B cell (primary cell): Measurements from ENCODE around the gene DCDC1. TPM values are rescaled to one million over a fixed set of nuclear protein-coding genes. Genes with fewer than 3 reads are reported as not detected.

Source experiments
- ATAC-seq: fragments of 200-7000 bp; cut with Tn5 transposase; one replicate; pipeline ENCODE4 v1.10.0; 2021; ENCODE audit warnings: low read depth, mild to moderate bottlenecking, moderate number of reproducible peaks, moderate library complexity
- CTCF ChIA-PET: fragments of 350-600 bp; sonication (Branson Sonifier 250); formaldehyde crosslinking; loops from one replicate; lab custom pipeline; 2021; ENCODE audit warnings: antibody characterized with exemption, inconsistent platforms; lab: Charles Lee
- POLR2A ChIA-PET: fragments of 350-600 bp; sonication (Branson Sonifier 250); formaldehyde crosslinking; loops from one replicate; lab custom pipeline; 2021; ENCODE audit warnings: antibody characterized with exemption; lab: Charles Lee
- DNase-seq: peaks from one replicate; pipeline ENCODE4 v3.0.0; 2013
- H2AFZ ChIP-seq: 2 replicates; pipeline ENCODE4 v1.6.1; 2012; ENCODE audit warnings: mild to moderate bottlenecking, low read depth, low read length; ENCODE audit not compliant: insufficient read depth, poor library complexity, severe bottlenecking
- H3K27ac ChIP-seq, 2 donors: 1 replicate in 1 of 2; 2 replicates in 1 of 2; pipeline ENCODE4 v1.5.1; 2012 to 2013; ENCODE audit warnings: low read length in 2 of 2, mild to moderate bottlenecking in 2 of 2, moderate library complexity in 1 of 2
- H3K27me3 ChIP-seq, 4 experiments: fragments of 200-600 bp in 1 of 4; sonication (generic) in 1 of 4; replicated peaks in 1 of 4; 1 replicate in 2 of 4; 2 replicates in 2 of 4; pipeline versions ENCODE4 v1.6.1 to v1.7.0; 2013 to 2016; ENCODE audit warnings: low read length in 3 of 4, mild to moderate bottlenecking in 2 of 4, mixed read lengths in 1 of 4, moderate library complexity in 1 of 4; ENCODE audit not compliant: insufficient read depth in 4 of 4, control insufficient read depth in 3 of 4; ENCODE audit errors: control extremely low read depth in 1 of 4
- H3K36me3 ChIP-seq, 2 experiments: replicated peaks in 1 of 2; 1 replicate in 1 of 2; 2 replicates in 1 of 2; pipeline versions ENCODE4 v1.6.1 to v1.7.1; 2013; ENCODE audit warnings: low read length in 1 of 2; ENCODE audit not compliant: insufficient read depth in 2 of 2, control insufficient read depth in 1 of 2; ENCODE audit errors: control extremely low read depth in 1 of 2, extremely low read depth in 1 of 2
- H3K4me1 ChIP-seq, 2 donors: fragments of 200-600 bp in 1 of 2; sonication (generic) in 1 of 2; 1 replicate in 1 of 2; 2 replicates in 1 of 2; pipeline versions ENCODE4 v1.5.1 to v1.6.1; 2013 to 2017; ENCODE audit warnings: low read length in 2 of 2; ENCODE audit not compliant: control insufficient read depth in 2 of 2, insufficient read depth in 2 of 2
- H3K4me2 ChIP-seq: replicated peaks from 2 replicates; pipeline ENCODE3; 2012; ENCODE audit warnings: mild to moderate bottlenecking, low read depth, low read length; ENCODE audit not compliant: poor library complexity, severe bottlenecking
- H3K4me3 ChIP-seq, 5 experiments: fragments of 200-600 bp in 1 of 5; sonication (generic) in 1 of 5; 1 replicate in 3 of 5; 2 replicates in 2 of 5; pipeline versions ENCODE4 v1.5.1 to v1.7.0; 2011 to 2016; ENCODE audit warnings: low read length in 4 of 5, mild to moderate bottlenecking in 4 of 5, low read depth in 2 of 5, control low read depth in 1 of 5, moderate library complexity in 1 of 5; ENCODE audit not compliant: insufficient read depth in 1 of 5; ENCODE audit errors: control extremely low read depth in 1 of 5, extremely low read depth in 1 of 5
- H3K79me2 ChIP-seq: fragments of 200-600 bp; sonication (generic); one replicate; pipeline ENCODE4 v1.6.0; 2016; ENCODE audit warnings: low read length; ENCODE audit not compliant: control insufficient read depth, insufficient read depth
- H3K9ac ChIP-seq: fragments of 200-600 bp; sonication (generic); 2 replicates; pipeline ENCODE4 v1.6.1; 2017; ENCODE audit warnings: mild to moderate bottlenecking, low read length, moderate library complexity
- H3K9me3 ChIP-seq, 3 donors: one replicate each; pipeline versions ENCODE4 v1.6.1 to v1.7.1; 2013; ENCODE audit warnings: low read length in 2 of 3; ENCODE audit not compliant: control insufficient read depth in 2 of 3, insufficient read depth in 1 of 3; ENCODE audit errors: control extremely low read depth in 1 of 3
- H4K20me1 ChIP-seq: 2 replicates; pipeline ENCODE4 v1.6.0; 2012; ENCODE audit warnings: mild to moderate bottlenecking, low read length; ENCODE audit not compliant: insufficient read depth, control insufficient read depth, poor library complexity, severe bottlenecking
- H3K27ac Mint-ChIP-seq: one replicate; pipeline ENCODE4 v1.8.0; 2021; ENCODE audit warnings: mixed read lengths
- H3K27me3 Mint-ChIP-seq: one replicate; pipeline ENCODE4 v1.8.0; 2021; ENCODE audit warnings: mixed read lengths
- H3K4me1 Mint-ChIP-seq: one replicate; pipeline ENCODE4 v1.8.0; 2021; ENCODE audit warnings: mixed read lengths
- H3K4me3 Mint-ChIP-seq: one replicate; pipeline ENCODE4 v1.8.0; 2021; ENCODE audit warnings: mixed read lengths
- H3K9me3 Mint-ChIP-seq: one replicate; pipeline ENCODE4 v1.8.0; 2022; ENCODE audit warnings: mixed read lengths; ENCODE audit not compliant: insufficient read depth
- EZH2 ChIP-seq: IDR thresholded peaks from 2 replicates; pipeline ENCODE4 v1.6.1; 2012; ENCODE audit warnings: borderline replicate concordance, low read depth, mild to moderate bottlenecking, moderate library complexity, low read length; ENCODE audit not compliant: insufficient read depth, poor library complexity, severe bottlenecking
- whole genome bisulfite sequencing: methylation state at CpG from one replicate; pipeline ENCODE4 v1.1.5; 2013; ENCODE audit warnings: missing lambda C conversion rate; ENCODE audit not compliant: insufficient coverage; 5-methylcytosine and 5-hydroxymethylcytosine counted together
- intact Hi-C: fragments of 100-400 bp; cut with micrococcal nuclease; formaldehyde crosslinking; loops from one replicate; pipeline ENCODE4 v1.10.0; 2022
- polyA plus RNA-seq: library from polyadenylated mRNA; depleted of rRNA; stranded (reverse); fragments of >200 nt; gene quantifications from 2 replicates; pipeline ENCODE4 v1.2.3, GENCODE V29; 2012
- total RNA-seq, 2 donors: library from RNA; stranded (reverse); fragments of 120-200 nt in 1 of 2; gene quantifications; 1 replicate in 1 of 2; 2 replicates in 1 of 2; pipeline versions ENCODE4 v1.2.3 to v1.2.4, GENCODE V29; 2013 to 2022
- TF ChIP-seq, protein P1 (sequence below): fragments of 200-600 bp; IDR thresholded peaks from one replicate; pipeline ENCODE4 v1.8.0; 2022; ENCODE audit warnings: antibody characterized with exemption, mild to moderate bottlenecking

The DCDC1 gene
- total and polyA plus RNA-seq, 2 donors (not counting 1 experiment from before 2014, with no cell fraction given): not detected

DNA sequence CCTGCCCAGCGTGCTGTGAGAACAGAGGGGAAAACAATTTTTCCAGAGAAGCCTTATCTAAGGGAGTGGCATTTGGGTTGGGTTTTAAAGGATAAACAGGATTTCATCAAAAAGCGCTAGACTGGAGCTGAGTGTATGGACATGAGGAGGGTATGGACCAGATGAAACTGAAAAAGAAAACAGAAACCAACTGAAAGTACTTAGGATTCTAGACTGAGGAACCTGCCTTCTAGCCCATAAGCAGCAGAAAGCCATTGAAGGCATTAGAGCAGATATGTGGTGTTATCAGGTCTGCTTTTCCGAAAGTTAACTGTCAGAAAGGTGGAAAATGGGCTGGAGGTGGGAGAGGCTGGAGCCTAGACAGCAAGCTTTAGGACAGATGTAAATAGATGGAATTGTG is 443.4 kb downstream of the DCDC1 start:
- no peaks in the 10 kb centered on the region for H4K20me1 ChIP-seq
- ATAC-seq: no peak
- Mint-ChIP-seq H3K9me3 (no peaks in the 10 kb centered on the region), H3K4me3 (no peak overlapping the region), H3K4me1 (no peaks in the 10 kb centered on the region), H3K27me3 (no peaks in the 10 kb centered on the region), H3K27ac (no peak overlapping the region)
- POLR2A ChIA-PET: no interaction called here
- TF ChIP-seq, protein P1, sequence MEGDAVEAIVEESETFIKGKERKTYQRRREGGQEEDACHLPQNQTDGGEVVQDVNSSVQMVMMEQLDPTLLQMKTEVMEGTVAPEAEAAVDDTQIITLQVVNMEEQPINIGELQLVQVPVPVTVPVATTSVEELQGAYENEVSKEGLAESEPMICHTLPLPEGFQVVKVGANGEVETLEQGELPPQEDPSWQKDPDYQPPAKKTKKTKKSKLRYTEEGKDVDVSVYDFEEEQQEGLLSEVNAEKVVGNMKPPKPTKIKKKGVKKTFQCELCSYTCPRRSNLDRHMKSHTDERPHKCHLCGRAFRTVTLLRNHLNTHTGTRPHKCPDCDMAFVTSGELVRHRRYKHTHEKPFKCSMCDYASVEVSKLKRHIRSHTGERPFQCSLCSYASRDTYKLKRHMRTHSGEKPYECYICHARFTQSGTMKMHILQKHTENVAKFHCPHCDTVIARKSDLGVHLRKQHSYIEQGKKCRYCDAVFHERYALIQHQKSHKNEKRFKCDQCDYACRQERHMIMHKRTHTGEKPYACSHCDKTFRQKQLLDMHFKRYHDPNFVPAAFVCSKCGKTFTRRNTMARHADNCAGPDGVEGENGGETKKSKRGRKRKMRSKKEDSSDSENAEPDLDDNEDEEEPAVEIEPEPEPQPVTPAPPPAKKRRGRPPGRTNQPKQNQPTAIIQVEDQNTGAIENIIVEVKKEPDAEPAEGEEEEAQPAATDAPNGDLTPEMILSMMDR: no peak
- no peak for TF ChIP-seq EZH2
- no peak overlapping the region for H3K27ac ChIP-seq
- no peaks in the 10 kb centered on the region for H3K9me3 ChIP-seq
- H3K36me3 ChIP-seq: no peaks in the 10 kb centered on the region
- no peaks in the 10 kb centered on the region for H3K27me3 ChIP-seq
- DNase-seq: no peak
- H3K4me3 ChIP-seq: no peak overlapping the region
- no peak overlapping the region for H2AFZ ChIP-seq
- no peak overlapping the region for H3K4me2 ChIP-seq
- intact Hi-C loops: no loop called here
- 95% methylated on average over 3 of the region's 3 CpGs for WGBS
- no peaks in the 10 kb centered on the region for H3K4me1 ChIP-seq
- no peaks in the 10 kb centered on the region for H3K79me2 ChIP-seq
- H3K9ac ChIP-seq: no peak overlapping the region
- CTCF ChIA-PET: interaction anchor here (0.9 to 1.6 kb wide), 2 partner anchors 8 to 9 kb away, joined by 3 to 4 read pairs; no protein-coding TSS in a partner anchor

DNA sequence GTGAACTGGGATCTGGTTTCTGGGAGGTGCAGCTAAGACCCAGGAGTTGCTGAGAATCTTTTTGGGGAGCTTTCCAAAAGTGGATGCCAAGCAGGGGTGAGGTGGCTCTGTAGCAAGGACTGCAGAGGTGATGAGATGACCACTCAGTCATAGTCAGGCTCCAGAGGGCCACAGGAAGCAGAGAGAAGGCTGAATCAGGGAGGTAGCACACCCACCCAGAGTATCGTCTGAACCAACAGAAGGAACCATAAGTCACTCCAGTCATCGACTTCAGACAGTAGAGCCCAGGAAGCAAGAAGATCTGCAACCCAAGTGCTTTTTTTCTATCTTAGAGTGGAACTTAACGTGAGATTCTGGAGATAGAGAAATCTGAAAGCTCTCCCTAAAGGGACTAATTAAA is 447.7 kb downstream of the DCDC1 start:
- H3K4me3 ChIP-seq: no peak overlapping the region
- 36% methylated on average over 2 of the region's 3 CpGs for WGBS
- no peak overlapping the region for H3K27ac ChIP-seq
- no peaks in the 10 kb centered on the region for H3K9me3 Mint-ChIP-seq
- H3K36me3 ChIP-seq: no peaks in the 10 kb centered on the region
- H3K9ac ChIP-seq: no peak overlapping the region
- H3K27me3 Mint-ChIP-seq: peaks cover 9% of the 10 kb centered on the region
- no peaks in the 10 kb centered on the region for H4K20me1 ChIP-seq
- ChIA-PET CTCF (no interaction called here), POLR2A (no interaction called here)
- DNase-seq (no peak), ATAC-seq (no peak)
- no peaks in the 10 kb centered on the region for H3K27me3 ChIP-seq
- TF ChIP-seq EZH2: no peak
- TF ChIP-seq, protein P1: no peak
- no peaks in the 10 kb centered on the region for H3K4me1 ChIP-seq
- no peak overlapping the region for H3K27ac Mint-ChIP-seq
- no peak overlapping the region for H2AFZ ChIP-seq
- H3K4me2 ChIP-seq: no peak overlapping the region
- H3K4me1 Mint-ChIP-seq: no peaks in the 10 kb centered on the region
- H3K9me3 ChIP-seq: no peaks in the 10 kb centered on the region
- no peaks in the 10 kb centered on the region for H3K79me2 ChIP-seq
- H3K4me3 Mint-ChIP-seq: no peak overlapping the region
- intact Hi-C loops: no loop called here
